Esophagus squamous epithelium (tissue), 5 donors: ENCODE results near the gene TANGO6. TPM values are rescaled to one million over a fixed set of nuclear protein-coding genes. Genes with fewer than 3 reads are reported as not detected.

Experiments
- DNase-seq: peaks from one replicate; lab custom pipeline; 2025; lab: John Stamatoyannopoulos, UW
- H3K27ac ChIP-seq, 4 donors: fragments of 200-600 bp; sonication (generic); one replicate each; pipeline ENCODE4 v1.5.1; 2016 to 2019; ENCODE audit warnings: mild to moderate bottlenecking in 1 of 4
- H3K27me3 ChIP-seq, 4 donors: fragments of 200-600 bp; sonication (generic); 1 replicate in 3 of 4; 2 replicates in 1 of 4; pipeline versions ENCODE4 v1.5.1 to v1.6.0; 2017 to 2021; ENCODE audit warnings: antibody characterized with exemption in 1 of 4
- H3K36me3 ChIP-seq, 3 donors: fragments of 200-600 bp; sonication (generic); one replicate each; pipeline ENCODE4 v1.5.1; 2016 to 2019
- H3K4me1 ChIP-seq, 3 donors: fragments of 200-600 bp; sonication (generic); one replicate each; pipeline ENCODE4 v1.5.1; 2017 to 2019
- H3K4me3 ChIP-seq, 4 donors: fragments of 200-600 bp; sonication (generic); 1 replicate in 3 of 4; 2 replicates in 1 of 4; pipeline ENCODE4 v1.5.1; 2016 to 2019; ENCODE audit warnings: mild to moderate bottlenecking in 2 of 4, moderate library complexity in 1 of 4
- H3K9me3 ChIP-seq, 3 donors: fragments of 200-600 bp; sonication (generic); one replicate each; pipeline ENCODE4 v1.5.1; 2016 to 2019
- CTCF ChIP-seq, 6 experiments: fragments of 450-650 bp in 4 of 6; fragments of 200-600 bp in 2 of 6; sonication (generic) in 2 of 6; IDR thresholded peaks; one replicate each; pipeline ENCODE4 v1.5.1; 2016 to 2019; ENCODE audit warnings: antibody characterized with exemption in 6 of 6, mild to moderate bottlenecking in 4 of 6, moderate library complexity in 4 of 6
- POLR2A ChIP-seq, 4 donors: fragments of 450-650 bp; IDR thresholded peaks; one replicate each; pipeline ENCODE4 v1.6.1; 2017; ENCODE audit warnings: antibody characterized with exemption in 4 of 4, mild to moderate bottlenecking in 4 of 4, moderate library complexity in 3 of 4
- WGBS, 2 donors: methylation state at CpG; one replicate each; pipeline ENCODE4 v1.1.5; 2018; 5-methylcytosine and 5-hydroxymethylcytosine counted together
- intact Hi-C: fragments of 100-400 bp; cut with DNase I; formaldehyde crosslinking; loops from one replicate; pipeline ENCODE4 v1.15.0; 2022
- total RNA-seq, 4 donors: library from RNA; depleted of rRNA; stranded (reverse); fragments of >200 nt; gene quantifications; one replicate each; pipeline ENCODE4 v1.1.0, GENCODE V29; 2016
- donor health status: DM: yes; HTN: yes; CAD: no.

The TANGO6 gene
- total RNA-seq, 4 donors from 2014 or later = 5.5 to 15.8 (median 10.1) TPM

GRCh38 chr16:68844211-68844564 lies 857 bp downstream of the TANGO6 start:
- H3K9me3 ChIP-seq = no peaks in the 10 kb centered on the region
- 0 to 16% methylated on average over 5 to 6 of the region's 6 CpGs for WGBS, 2 donors
- H3K27me3 ChIP-seq = no peaks in the 10 kb centered on the region
- H3K27ac ChIP-seq = peak overlapping the region; percentile 82 to 95 (median 90)
- H3K4me3 ChIP-seq = peak overlapping the region; percentile 83 to 100 (median 92)
- H3K4me1 ChIP-seq = peaks cover 0 to 25% (median 7%) of the 10 kb centered on the region in 3 donors
- no peak for DNase-seq
- intact Hi-C loops = no loop called here
- H3K36me3 ChIP-seq = no peaks in the 10 kb centered on the region
- no peak for TF ChIP-seq POLR2A (IDR thresholded peaks at IDR 0.05)
- no peak for TF ChIP-seq CTCF (IDR thresholded peaks at IDR 0.05)

- intact Hi-C loops = loop anchor here (5.0 kb wide), 1 partner anchor 279 kb away; no protein-coding TSS in a partner anchor
- H3K27ac ChIP-seq = no peak overlapping the region
- no peaks in the 10 kb centered on the region for H3K36me3 ChIP-seq
- H3K4me3 ChIP-seq = no peak overlapping the region
- H3K27me3 ChIP-seq = no peaks in the 10 kb centered on the region
- TF ChIP-seq CTCF (IDR thresholded peaks at IDR 0.05) (no peak), POLR2A (IDR thresholded peaks at IDR 0.05) (no peak)
- H3K4me1 ChIP-seq = peaks cover 0 to 19% (median 7%) of the 10 kb centered on the region in 3 donors
- H3K9me3 ChIP-seq = no peaks in the 10 kb centered on the region
- 83 to 100% methylated on average over 2 to 9 of the region's 9 CpGs for WGBS, 2 donors
- no peak for DNase-seq
These were observed 5.5 kb downstream of the TANGO6 start for GRCh38 chr16:68848786-68849185.

GRCh38 chr16:68850481-68850880 lies 7.2 kb downstream of the TANGO6 start:
- 88 to 98% methylated on average over 2 of the region's 2 CpGs for WGBS, 2 donors
- no peak for TF ChIP-seq CTCF (IDR thresholded peaks at IDR 0.05)
- no peak for TF ChIP-seq POLR2A (IDR thresholded peaks at IDR 0.05)
- Histone ChIP-seq H3K4me1 (peaks cover 0 to 10% (median 3%) of the 10 kb centered on the region in 3 donors), H3K27ac (no peak overlapping the region), H3K4me3 (no peak overlapping the region), H3K9me3 (no peaks in the 10 kb centered on the region), H3K27me3 (no peaks in the 10 kb centered on the region), H3K36me3 (no peaks in the 10 kb centered on the region)
- no peak for DNase-seq
- intact Hi-C loops = no loop called here

- Histone ChIP-seq H3K36me3 (no peaks in the 10 kb centered on the region), H3K9me3 (no peaks in the 10 kb centered on the region), H3K4me3 (no peak overlapping the region), H3K4me1 (peaks cover 0 to 20% (median 7%) of the 10 kb centered on the region in 3 donors), H3K27me3 (no peaks in the 10 kb centered on the region), H3K27ac (no peak overlapping the region)
- intact Hi-C loops = no loop called here
- TF ChIP-seq POLR2A (IDR thresholded peaks at IDR 0.05) (no peak), CTCF (IDR thresholded peaks at IDR 0.05) (no peak)
- WGBS, 2 donors = 73 to 86% methylated on average over 2 of the region's 2 CpGs
- DNase-seq = no peak
These were observed 8.3 kb downstream of the TANGO6 start for GRCh38 chr16:68851601-68852000.

GRCh38 chr16:68857479-68857878 lies 14.1 kb downstream of the TANGO6 start:
- WGBS, 2 donors = 96 to 100% methylated on average over 1 of the region's 1 CpG

More at GRCh38 chr16:68857479-68857878, 14.1 kb downstream of the TANGO6 start:
- no peak for TF ChIP-seq CTCF (IDR thresholded peaks at IDR 0.05)
- TF ChIP-seq POLR2A (IDR thresholded peaks at IDR 0.05) = no peak
- H3K27me3 ChIP-seq = no peaks in the 10 kb centered on the region
- no peak overlapping the region for H3K4me3 ChIP-seq
- intact Hi-C loops = no loop called here
- H3K36me3 ChIP-seq = peaks cover 0 to 30% (median 5%) of the 10 kb centered on the region in 3 donors
- H3K9me3 ChIP-seq = no peaks in the 10 kb centered on the region
- no peak for DNase-seq
- peaks cover 0 to 9% (median 5%) of the 10 kb centered on the region in 3 donors for H3K4me1 ChIP-seq
- H3K27ac ChIP-seq = no peak overlapping the region
